Activated T-helper 2 cell treated with anti-CD3 and anti-CD28 coated beads, Interferon-gamma antibody, Interleukin-2, Interleukin-4, amounts not matched to agents 10 μg/mL and 5 μg/mL and 100 μg/mL, durations not matched to agents 14 hours and 24 hours and 36 hours (primary cell): ENCODE data around the gene ZNF362. TPM values are rescaled to one million over a fixed set of nuclear protein-coding genes. Genes with fewer than 3 reads are reported as not detected.

Source experiments
- DNase-seq: peaks from one replicate; pipeline ENCODE4 v3.0.0; 2021; ENCODE audit warnings: low spot score
- H3K27ac Mint-ChIP-seq: one replicate; pipeline ENCODE4 v1.8.0; 2021; ENCODE audit warnings: mixed read lengths
- H3K27me3 Mint-ChIP-seq: one replicate; pipeline ENCODE4 v1.8.0; 2021; ENCODE audit warnings: low read depth, mixed read lengths
- H3K36me3 Mint-ChIP-seq: one replicate; pipeline ENCODE4 v1.8.0; 2021; ENCODE audit warnings: low read depth, mixed read lengths
- H3K4me1 Mint-ChIP-seq: one replicate; pipeline ENCODE4 v1.8.0; 2021; ENCODE audit warnings: low read depth, mixed read lengths
- H3K4me3 Mint-ChIP-seq: one replicate; pipeline ENCODE4 v1.8.0; 2021; ENCODE audit warnings: low read depth, mild to moderate bottlenecking, moderate library complexity, mixed read lengths
- H3K9me3 Mint-ChIP-seq: one replicate; pipeline ENCODE4 v1.8.0; 2021; ENCODE audit warnings: mixed read lengths
- intact Hi-C: fragments of 100-400 bp; cut with micrococcal nuclease; formaldehyde crosslinking; loops from one replicate; pipeline ENCODE4 v1.15.1; 2023
- total RNA-seq: library from RNA; stranded (reverse); gene quantifications from 2 replicates; pipeline ENCODE4 v1.2.3, GENCODE V29; 2022

The ZNF362 gene
- total RNA-seq, 1 donor from 2014 or later = 22.2 TPM

DNA sequence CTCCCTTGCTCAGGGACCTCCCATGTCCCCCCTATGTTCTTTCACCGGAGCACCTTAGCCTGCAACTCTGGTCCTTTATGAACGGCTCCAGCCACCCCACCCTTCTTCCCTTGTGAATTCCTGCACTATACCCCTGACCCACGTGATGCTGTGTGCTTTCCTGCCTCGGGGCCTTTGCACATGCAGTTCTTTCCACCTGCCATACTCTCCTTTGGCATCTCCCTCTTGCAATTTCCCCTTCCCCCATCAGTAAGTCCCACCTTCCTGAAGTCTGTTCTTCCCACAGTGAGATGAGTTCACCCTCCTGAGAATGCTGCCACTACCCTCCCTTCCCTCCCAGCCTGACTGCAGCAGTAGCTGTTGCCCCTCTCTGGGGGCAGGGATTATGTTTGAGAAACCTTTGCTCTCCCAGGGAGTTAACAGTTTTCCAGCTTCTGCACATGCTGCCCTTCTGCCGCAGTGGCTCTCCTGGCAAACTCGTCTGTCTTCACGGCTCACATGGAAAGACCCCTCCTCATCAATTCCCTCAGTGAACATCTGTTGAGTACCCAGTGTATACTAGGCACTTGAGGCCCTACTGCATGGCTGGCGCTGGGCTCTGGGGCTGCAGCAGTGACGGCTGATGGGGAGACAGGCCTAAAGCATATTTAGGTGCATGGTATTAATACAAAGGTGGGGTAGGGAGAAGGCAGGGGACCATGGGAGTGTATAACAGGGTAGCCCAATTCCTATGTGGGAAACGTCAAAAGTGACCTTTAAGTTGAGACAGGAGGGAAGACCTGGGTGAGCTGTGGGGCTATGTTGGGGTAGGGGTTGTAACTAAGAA, 9.7 kb downstream of the ZNF362 start:
- peaks cover 5% of the 10 kb centered on the region for H3K36me3 Mint-ChIP-seq
- intact Hi-C loops = no loop called here
- H3K4me1 Mint-ChIP-seq = peaks cover 4% of the 10 kb centered on the region
- H3K4me3 Mint-ChIP-seq = no peak overlapping the region
- no peaks in the 10 kb centered on the region for H3K27me3 Mint-ChIP-seq
- no peak overlapping the region for H3K27ac Mint-ChIP-seq
- DNase-seq = no peak
- H3K9me3 Mint-ChIP-seq = no peaks in the 10 kb centered on the region

GRCh38 chr1:33266766-33267165, 10.5 kb downstream of the ZNF362 start:
- H3K36me3 Mint-ChIP-seq = peaks cover 5% of the 10 kb centered on the region
- H3K27me3 Mint-ChIP-seq = no peaks in the 10 kb centered on the region
- H3K9me3 Mint-ChIP-seq = no peaks in the 10 kb centered on the region
- DNase-seq = no peak
- no peak overlapping the region for H3K27ac Mint-ChIP-seq
- intact Hi-C loops = no loop called here
- peaks cover 4% of the 10 kb centered on the region for H3K4me1 Mint-ChIP-seq
- H3K4me3 Mint-ChIP-seq = no peak overlapping the region

DNA sequence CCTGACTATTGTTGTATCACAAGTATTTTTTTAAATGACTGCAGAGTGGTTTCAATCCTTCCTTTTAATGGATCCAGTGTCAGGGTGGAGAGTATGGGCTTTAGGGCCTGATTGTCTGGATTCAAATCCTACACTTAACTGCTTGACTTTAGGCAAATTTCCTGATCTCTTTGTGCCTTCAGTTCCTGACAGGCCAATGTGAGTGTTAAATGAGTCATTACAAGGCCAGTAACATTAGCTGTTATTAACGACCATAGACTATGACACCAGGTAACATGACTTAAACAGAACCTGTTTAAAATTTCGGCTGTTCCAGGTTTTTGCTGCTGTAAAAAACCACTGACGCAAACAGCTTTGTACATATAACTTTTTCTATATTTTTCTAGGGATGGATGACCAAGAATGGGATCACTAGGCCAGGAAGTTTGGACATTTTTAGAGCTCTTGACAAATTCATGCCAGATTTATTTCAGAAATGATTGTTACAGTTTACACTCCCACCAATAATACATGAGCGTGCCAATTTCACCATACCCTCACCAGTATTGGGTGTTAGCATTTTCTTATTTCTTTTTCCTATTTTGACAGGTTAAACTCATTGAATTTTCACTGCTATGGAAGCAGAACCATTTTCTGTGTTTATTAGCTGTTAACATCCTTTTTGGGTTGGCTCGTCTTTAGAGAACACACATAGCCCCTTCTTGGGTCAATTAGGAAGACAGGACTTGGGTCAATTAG, 11.3 kb downstream of the ZNF362 start:
- peaks cover 5% of the 10 kb centered on the region for H3K36me3 Mint-ChIP-seq
- H3K27me3 Mint-ChIP-seq = no peaks in the 10 kb centered on the region
- intact Hi-C loops = no loop called here
- no peak overlapping the region for H3K27ac Mint-ChIP-seq
- peaks cover 7% of the 10 kb centered on the region for H3K4me1 Mint-ChIP-seq
- no peak for DNase-seq
- H3K4me3 Mint-ChIP-seq = no peak overlapping the region
- H3K9me3 Mint-ChIP-seq = no peaks in the 10 kb centered on the region

DNA sequence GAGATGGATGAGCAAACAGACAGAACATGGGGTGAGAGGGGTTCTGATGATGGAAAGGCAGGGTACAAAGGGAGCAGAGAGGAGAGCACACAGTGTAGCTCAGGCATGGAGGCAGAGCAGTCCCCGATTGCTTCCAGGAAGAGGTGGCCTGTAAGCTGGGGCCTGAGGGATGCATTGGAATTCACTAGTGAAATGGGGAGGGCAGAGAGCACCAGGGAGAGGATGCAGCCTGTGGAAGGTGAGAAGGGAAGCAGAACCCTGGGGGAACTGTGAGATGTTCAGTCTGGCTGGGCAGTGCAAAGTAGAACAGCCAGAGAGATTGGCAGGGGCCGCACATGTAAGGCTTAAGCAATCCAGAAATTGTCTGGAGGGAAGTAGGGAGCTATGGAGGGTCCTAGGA, 12.2 kb downstream of the ZNF362 start:
- no peaks in the 10 kb centered on the region for H3K27me3 Mint-ChIP-seq

GRCh38 chr1:33268927-33269610, 12.8 kb downstream of the ZNF362 start:
- Mint-ChIP-seq H3K27me3 (no peaks in the 10 kb centered on the region), H3K27ac (no peak overlapping the region), H3K36me3 (peaks cover 5% of the 10 kb centered on the region), H3K9me3 (no peaks in the 10 kb centered on the region), H3K4me3 (no peak overlapping the region), H3K4me1 (peaks cover 18% of the 10 kb centered on the region)
- intact Hi-C loops = no loop called here
- DNase-seq = no peak

More for the DNA sequence above, 12.2 kb downstream of the ZNF362 start:
- Mint-ChIP-seq H3K36me3 (peaks cover 5% of the 10 kb centered on the region), H3K9me3 (no peaks in the 10 kb centered on the region), H3K4me3 (no peak overlapping the region), H3K4me1 (peaks cover 15% of the 10 kb centered on the region), H3K27ac (no peak overlapping the region)
- DNase-seq = no peak
- intact Hi-C loops = no loop called here

- Mint-ChIP-seq H3K36me3 (peaks cover 5% of the 10 kb centered on the region), H3K9me3 (no peaks in the 10 kb centered on the region), H3K4me3 (no peak overlapping the region), H3K27me3 (no peaks in the 10 kb centered on the region), H3K27ac (no peak overlapping the region), H3K4me1 (peaks cover 18% of the 10 kb centered on the region)
- no peak for DNase-seq
- intact Hi-C loops = no loop called here
Measured at GRCh38 chr1:33269621-33270020, 13.3 kb downstream of the ZNF362 start.

DNA sequence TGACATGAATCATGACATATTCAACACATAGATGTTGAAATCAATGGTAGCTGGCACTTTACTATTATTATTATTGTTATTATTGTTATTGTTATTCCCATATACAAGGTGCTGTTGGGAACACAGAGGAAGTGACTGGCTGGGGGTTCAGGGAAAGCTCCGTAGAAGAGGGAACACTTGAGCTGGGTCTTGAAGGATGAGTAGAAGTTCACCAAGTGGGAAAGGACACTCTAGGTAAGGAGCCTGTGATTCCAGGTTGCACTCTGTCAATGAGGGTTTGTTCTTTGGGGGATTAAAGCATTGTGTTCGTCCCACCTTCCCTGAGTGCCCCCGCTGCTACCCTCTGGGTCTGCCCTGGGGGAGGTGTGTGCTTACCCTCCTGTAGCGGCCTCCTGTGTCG, 14.1 kb downstream of the ZNF362 start:
- Mint-ChIP-seq H3K4me1 (peaks cover 18% of the 10 kb centered on the region), H3K27me3 (no peaks in the 10 kb centered on the region), H3K9me3 (no peaks in the 10 kb centered on the region), H3K36me3 (peaks cover 5% of the 10 kb centered on the region), H3K27ac (no peak overlapping the region), H3K4me3 (no peak overlapping the region)
- DNase-seq = no peak
- intact Hi-C loops = no loop called here

- intact Hi-C loops = no loop called here
- H3K9me3 Mint-ChIP-seq = no peaks in the 10 kb centered on the region
- peaks cover 5% of the 10 kb centered on the region for H3K36me3 Mint-ChIP-seq
- H3K4me1 Mint-ChIP-seq = peaks cover 18% of the 10 kb centered on the region
- no peak overlapping the region for H3K27ac Mint-ChIP-seq
- H3K27me3 Mint-ChIP-seq = no peaks in the 10 kb centered on the region
- H3K4me3 Mint-ChIP-seq = no peak overlapping the region
- DNase-seq = no peak
Measured at GRCh38 chr1:33270808-33271465, 14.6 kb downstream of the ZNF362 start.

DNA sequence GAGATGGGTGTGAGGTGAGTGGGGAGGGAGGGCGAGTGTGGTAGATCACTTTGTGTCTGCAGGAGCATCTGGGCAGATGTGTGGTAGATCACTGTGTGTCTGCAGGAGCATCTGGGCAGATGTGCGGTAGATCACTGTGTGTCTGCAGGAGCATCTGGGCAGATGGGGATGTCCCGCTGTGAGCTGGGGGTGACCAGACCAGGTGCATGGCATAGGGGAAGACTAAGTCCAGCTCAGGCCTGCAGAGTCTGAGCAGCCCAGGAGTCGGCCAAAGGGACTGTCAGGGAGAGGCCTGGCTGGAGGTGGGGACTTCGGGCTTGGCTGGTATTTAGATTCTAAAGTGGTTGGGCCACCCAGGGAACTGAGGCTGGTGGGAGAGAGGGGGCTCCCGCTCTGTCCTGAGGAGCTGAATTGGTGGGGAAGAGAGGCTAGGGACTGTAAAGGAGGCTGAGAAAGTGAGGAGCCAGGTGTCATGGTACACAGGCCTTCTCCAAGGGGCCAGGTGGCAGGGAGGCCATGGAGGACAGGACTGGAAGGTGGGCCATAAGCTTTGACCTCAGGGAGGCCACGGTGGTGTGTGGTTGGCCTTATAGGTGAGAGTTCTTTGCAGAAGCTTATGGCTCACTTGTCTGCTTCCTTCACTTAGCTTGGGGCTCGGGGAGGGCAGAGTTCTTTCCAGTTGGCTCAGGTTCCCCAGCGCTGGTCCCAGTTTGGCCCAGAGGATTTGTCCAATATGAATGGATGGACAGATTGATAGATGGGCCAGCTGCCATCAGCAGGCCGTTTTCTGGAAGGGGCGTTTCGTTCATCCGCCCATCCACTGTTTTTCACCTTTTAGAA, 15.6 kb downstream of the ZNF362 start:
- Mint-ChIP-seq H3K27ac (peak overlapping the region; percentile 14), H3K4me1 (peaks cover 18% of the 10 kb centered on the region), H3K9me3 (no peaks in the 10 kb centered on the region), H3K27me3 (no peaks in the 10 kb centered on the region), H3K4me3 (no peak overlapping the region), H3K36me3 (peaks cover 5% of the 10 kb centered on the region)
- DNase-seq = no peak
- intact Hi-C loops = no loop called here

- DNase-seq = no peak
- intact Hi-C loops = no loop called here
- Mint-ChIP-seq H3K36me3 (peaks cover 5% of the 10 kb centered on the region), H3K4me3 (no peak overlapping the region), H3K27ac (peak overlapping the region; percentile 36), H3K9me3 (no peaks in the 10 kb centered on the region), H3K27me3 (no peaks in the 10 kb centered on the region), H3K4me1 (peaks cover 16% of the 10 kb centered on the region)
Measured at GRCh38 chr1:33272509-33272908, 16.2 kb downstream of the ZNF362 start.

GRCh38 chr1:33272930-33273329, 16.6 kb downstream of the ZNF362 start:
- no peak for DNase-seq
- H3K9me3 Mint-ChIP-seq = no peaks in the 10 kb centered on the region
- H3K4me3 Mint-ChIP-seq = no peak overlapping the region
- peaks cover 5% of the 10 kb centered on the region for H3K36me3 Mint-ChIP-seq
- intact Hi-C loops = no loop called here
- no peaks in the 10 kb centered on the region for H3K27me3 Mint-ChIP-seq
- H3K27ac Mint-ChIP-seq = peak overlapping the region; percentile 36
- peaks cover 13% of the 10 kb centered on the region for H3K4me1 Mint-ChIP-seq

- intact Hi-C loops = no loop called here
- peak overlapping the region; percentile 50 for H3K27ac Mint-ChIP-seq
- no peak overlapping the region for H3K4me3 Mint-ChIP-seq
Measured at GRCh38 chr1:33273406-33273805, 17.1 kb downstream of the ZNF362 start.

More at GRCh38 chr1:33273406-33273805, 17.1 kb downstream of the ZNF362 start:
- peaks cover 13% of the 10 kb centered on the region for H3K4me1 Mint-ChIP-seq
- no peak for DNase-seq
- peaks cover 5% of the 10 kb centered on the region for H3K36me3 Mint-ChIP-seq
- no peaks in the 10 kb centered on the region for H3K27me3 Mint-ChIP-seq
- H3K9me3 Mint-ChIP-seq = no peaks in the 10 kb centered on the region
